PC-9 (cell line): Measurements from ENCODE around the gene RALGAPA2.

Experiments
- EZH2 ChIP-seq: fragments of 200-600 bp; sonication (generic); IDR thresholded peaks from 2 replicates; pipeline ENCODE4 v1.8.0; 2017; ENCODE audit warnings: antibody characterized with exemption, low read depth
- TF ChIP-seq, protein P1 (sequence below): fragments of 200-600 bp; sonication (generic); conservative IDR thresholded peaks from 2 replicates; pipeline ENCODE4 v1.6.1; 2017; ENCODE audit warnings: mixed run types, antibody characterized with exemption, mild to moderate bottlenecking, moderate library complexity

DNA sequence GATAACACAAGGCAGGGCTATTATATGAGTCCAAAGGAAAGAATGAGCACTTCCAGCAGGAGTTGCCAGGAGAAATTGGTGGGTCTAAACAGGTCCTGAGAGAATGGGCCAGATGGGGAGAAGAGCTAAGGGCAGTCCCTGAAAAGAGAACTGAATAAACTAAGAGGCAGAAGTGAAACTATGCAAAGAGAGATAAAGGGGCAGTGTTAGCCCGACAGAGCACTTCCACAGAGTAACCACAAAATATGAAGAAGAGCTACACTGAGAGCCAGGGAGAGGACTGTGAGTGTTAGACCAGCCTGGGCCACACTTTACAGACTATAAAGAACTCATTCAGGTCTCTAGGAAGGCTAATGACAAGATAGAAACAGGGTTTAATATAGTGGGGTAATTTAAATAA is 43.8 kb downstream of the RALGAPA2 start:
- TF ChIP-seq, protein P1, sequence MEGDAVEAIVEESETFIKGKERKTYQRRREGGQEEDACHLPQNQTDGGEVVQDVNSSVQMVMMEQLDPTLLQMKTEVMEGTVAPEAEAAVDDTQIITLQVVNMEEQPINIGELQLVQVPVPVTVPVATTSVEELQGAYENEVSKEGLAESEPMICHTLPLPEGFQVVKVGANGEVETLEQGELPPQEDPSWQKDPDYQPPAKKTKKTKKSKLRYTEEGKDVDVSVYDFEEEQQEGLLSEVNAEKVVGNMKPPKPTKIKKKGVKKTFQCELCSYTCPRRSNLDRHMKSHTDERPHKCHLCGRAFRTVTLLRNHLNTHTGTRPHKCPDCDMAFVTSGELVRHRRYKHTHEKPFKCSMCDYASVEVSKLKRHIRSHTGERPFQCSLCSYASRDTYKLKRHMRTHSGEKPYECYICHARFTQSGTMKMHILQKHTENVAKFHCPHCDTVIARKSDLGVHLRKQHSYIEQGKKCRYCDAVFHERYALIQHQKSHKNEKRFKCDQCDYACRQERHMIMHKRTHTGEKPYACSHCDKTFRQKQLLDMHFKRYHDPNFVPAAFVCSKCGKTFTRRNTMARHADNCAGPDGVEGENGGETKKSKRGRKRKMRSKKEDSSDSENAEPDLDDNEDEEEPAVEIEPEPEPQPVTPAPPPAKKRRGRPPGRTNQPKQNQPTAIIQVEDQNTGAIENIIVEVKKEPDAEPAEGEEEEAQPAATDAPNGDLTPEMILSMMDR = no peak
- no peak for TF ChIP-seq EZH2
